Sigmoid colon (tissue), 4 donors: Measurements from ENCODE around the gene GRAMD1B.

Experiments
- EP300 ChIP-seq, 4 donors: sonication (generic); formaldehyde crosslinking; IDR thresholded peaks; one replicate each; pipeline ENCODE4 v1.6.1; 2017; ENCODE audit warnings: antibody characterized with exemption in 4 of 4
- POLR2A ChIP-seq, 2 donors: fragments of 450-650 bp; IDR thresholded peaks; one replicate each; pipeline ENCODE4 v1.6.1; 2016; ENCODE audit warnings: antibody characterized with exemption in 2 of 2, mild to moderate bottlenecking in 2 of 2, moderate library complexity in 2 of 2
- TF ChIP-seq, protein P1 (sequence below), 4 experiments: fragments of 450-650 bp in 3 of 4; fragments of 200-600 bp in 1 of 4; IDR thresholded peaks; one replicate each; pipeline ENCODE4 v1.5.1; 2016 to 2019; ENCODE audit warnings: antibody characterized with exemption in 4 of 4, mild to moderate bottlenecking in 3 of 4, moderate library complexity in 2 of 4

DNA sequence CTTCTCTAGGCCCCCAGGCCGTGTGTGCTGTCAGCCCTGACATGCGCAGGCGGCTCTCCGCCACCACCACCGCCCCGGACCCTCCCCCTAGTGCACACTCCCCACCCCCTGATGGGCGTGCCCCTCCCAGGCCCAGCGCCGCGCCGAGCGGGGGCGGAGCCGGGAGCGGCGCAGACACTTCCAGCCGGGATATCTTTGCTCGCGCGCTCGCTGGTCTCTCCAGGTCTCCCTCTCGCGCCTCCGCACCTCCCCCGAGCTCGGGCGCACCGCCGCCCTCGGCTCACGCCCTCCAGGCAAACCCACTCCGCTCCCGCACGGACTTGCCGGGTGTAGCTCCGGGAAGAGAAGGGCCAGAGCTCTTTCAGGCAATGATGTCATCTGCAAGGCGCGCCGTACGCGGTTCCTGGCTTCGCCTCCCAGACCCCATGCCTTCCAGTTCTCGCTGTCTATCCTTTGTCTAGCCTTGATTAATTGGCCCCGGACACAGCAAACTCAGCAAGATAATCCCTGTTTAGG lies 224.6 kb downstream of the GRAMD1B start, which contains the start of gene SCN3B:
- TF ChIP-seq, protein P1, sequence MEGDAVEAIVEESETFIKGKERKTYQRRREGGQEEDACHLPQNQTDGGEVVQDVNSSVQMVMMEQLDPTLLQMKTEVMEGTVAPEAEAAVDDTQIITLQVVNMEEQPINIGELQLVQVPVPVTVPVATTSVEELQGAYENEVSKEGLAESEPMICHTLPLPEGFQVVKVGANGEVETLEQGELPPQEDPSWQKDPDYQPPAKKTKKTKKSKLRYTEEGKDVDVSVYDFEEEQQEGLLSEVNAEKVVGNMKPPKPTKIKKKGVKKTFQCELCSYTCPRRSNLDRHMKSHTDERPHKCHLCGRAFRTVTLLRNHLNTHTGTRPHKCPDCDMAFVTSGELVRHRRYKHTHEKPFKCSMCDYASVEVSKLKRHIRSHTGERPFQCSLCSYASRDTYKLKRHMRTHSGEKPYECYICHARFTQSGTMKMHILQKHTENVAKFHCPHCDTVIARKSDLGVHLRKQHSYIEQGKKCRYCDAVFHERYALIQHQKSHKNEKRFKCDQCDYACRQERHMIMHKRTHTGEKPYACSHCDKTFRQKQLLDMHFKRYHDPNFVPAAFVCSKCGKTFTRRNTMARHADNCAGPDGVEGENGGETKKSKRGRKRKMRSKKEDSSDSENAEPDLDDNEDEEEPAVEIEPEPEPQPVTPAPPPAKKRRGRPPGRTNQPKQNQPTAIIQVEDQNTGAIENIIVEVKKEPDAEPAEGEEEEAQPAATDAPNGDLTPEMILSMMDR (IDR thresholded peaks at IDR 0.05): no peak
- TF ChIP-seq POLR2A (IDR thresholded peaks at IDR 0.05) (no peak), EP300 (IDR thresholded peaks at IDR 0.05) (no peak)
